Activated CD4-positive, alpha-beta memory T cell treated with anti-CD3 and anti-CD28 coated beads for 36 hours (primary cell): ENCODE results near the gene FARP1. TPM values are rescaled to one million over a fixed set of nuclear protein-coding genes. Genes with fewer than 3 reads are reported as not detected.

Experiments
- CTCF ChIA-PET: fragments of 350-600 bp; sonication (Branson Sonifier 250); formaldehyde crosslinking; loops from one replicate; lab custom pipeline; 2021; ENCODE audit warnings: antibody characterized with exemption, inconsistent platforms; lab: Charles Lee
- POLR2A ChIA-PET: fragments of 350-600 bp; sonication (Branson Sonifier 250); formaldehyde crosslinking; loops from one replicate; lab custom pipeline; 2021; ENCODE audit warnings: antibody characterized with exemption; lab: Charles Lee
- DNase-seq: peaks from one replicate; pipeline ENCODE4 v3.0.0-alpha.2; 2020
- H3K27ac Mint-ChIP-seq: one replicate; pipeline ENCODE4 v1.8.0; 2021; ENCODE audit warnings: mixed read lengths
- H3K27me3 Mint-ChIP-seq: one replicate; pipeline ENCODE4 v1.8.0; 2021; ENCODE audit warnings: mixed read lengths
- H3K36me3 Mint-ChIP-seq: one replicate; pipeline ENCODE4 v1.8.0; 2021; ENCODE audit warnings: mixed read lengths
- H3K4me1 Mint-ChIP-seq: one replicate; pipeline ENCODE4 v1.8.0; 2021; ENCODE audit warnings: low read depth, mixed read lengths
- H3K4me3 Mint-ChIP-seq: one replicate; pipeline ENCODE4 v1.8.0; 2021; ENCODE audit warnings: mild to moderate bottlenecking, mixed read lengths
- H3K9me3 Mint-ChIP-seq: one replicate; pipeline ENCODE4 v1.8.0; 2021; ENCODE audit warnings: mixed read lengths
- intact Hi-C: fragments of 100-400 bp; cut with micrococcal nuclease; formaldehyde crosslinking; loops from one replicate; pipeline ENCODE4 v1.15.1; 2023
- total RNA-seq, 2 experiments: library from RNA; stranded (reverse); gene quantifications; one replicate each; pipeline ENCODE4 v1.2.3, GENCODE V29; 2021

FARP1 gene
- total RNA-seq, 2 experiments from 2014 or later: 0.56 to 0.64 TPM

- Mint-ChIP-seq H3K27ac (no peak overlapping the region), H3K4me3 (no peak overlapping the region), H3K27me3 (peaks cover 18% of the 10 kb centered on the region), H3K4me1 (no peaks in the 10 kb centered on the region), H3K36me3 (no peaks in the 10 kb centered on the region), H3K9me3 (no peaks in the 10 kb centered on the region)
- DNase-seq: no peak
- intact Hi-C loops: no loop called here
- CTCF ChIA-PET: no interaction called here
- POLR2A ChIA-PET: no interaction called here
These were observed 29.2 kb downstream of the FARP1 start for GRCh38 chr13:98171900-98172589.

DNA sequence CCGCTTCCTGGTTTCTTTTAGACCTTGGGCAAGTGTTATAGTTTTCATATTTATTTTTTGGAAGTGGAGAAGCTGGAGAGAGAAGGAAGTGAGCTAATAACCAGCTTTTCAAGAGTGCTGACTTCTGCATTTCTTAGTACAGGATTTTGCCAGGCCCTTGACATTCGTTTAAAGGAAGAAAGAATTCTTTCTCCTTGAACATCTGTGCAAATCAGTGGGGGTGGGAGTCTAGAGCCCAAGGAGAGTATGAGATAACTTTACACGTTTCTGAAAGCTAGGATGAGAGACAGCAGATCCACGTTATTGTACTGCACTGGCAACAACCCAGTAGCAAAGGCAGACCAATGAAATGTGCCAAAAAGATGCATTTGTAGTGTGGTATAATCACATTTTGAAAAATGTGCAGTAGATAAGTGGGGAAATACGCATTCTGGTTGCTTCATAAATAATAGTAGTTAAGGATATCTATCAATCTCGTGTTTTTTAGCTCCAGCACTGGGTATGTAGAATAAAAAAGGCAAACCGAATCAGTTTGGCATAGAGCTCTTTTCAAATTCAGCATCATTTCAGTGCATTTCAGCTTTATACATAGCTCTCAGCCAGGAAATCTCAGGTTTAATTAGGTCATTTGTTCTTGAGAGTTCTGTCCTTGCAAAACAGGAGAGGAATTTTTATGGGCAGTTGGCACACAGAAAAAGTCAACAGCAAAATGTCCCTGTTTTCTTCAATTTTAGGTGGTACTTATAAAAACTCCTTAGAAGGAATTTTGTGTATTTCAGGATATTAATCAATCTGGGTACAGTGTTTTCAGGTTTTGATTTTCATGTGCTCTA lies 29.9 kb downstream of the FARP1 start:
- Mint-ChIP-seq H3K9me3 (no peaks in the 10 kb centered on the region), H3K4me1 (no peaks in the 10 kb centered on the region), H3K27me3 (peaks cover 18% of the 10 kb centered on the region), H3K36me3 (no peaks in the 10 kb centered on the region), H3K4me3 (no peak overlapping the region), H3K27ac (no peak overlapping the region)
- DNase-seq: no peak
- intact Hi-C loops: no loop called here
- POLR2A ChIA-PET: no interaction called here
- CTCF ChIA-PET: no interaction called here

DNA sequence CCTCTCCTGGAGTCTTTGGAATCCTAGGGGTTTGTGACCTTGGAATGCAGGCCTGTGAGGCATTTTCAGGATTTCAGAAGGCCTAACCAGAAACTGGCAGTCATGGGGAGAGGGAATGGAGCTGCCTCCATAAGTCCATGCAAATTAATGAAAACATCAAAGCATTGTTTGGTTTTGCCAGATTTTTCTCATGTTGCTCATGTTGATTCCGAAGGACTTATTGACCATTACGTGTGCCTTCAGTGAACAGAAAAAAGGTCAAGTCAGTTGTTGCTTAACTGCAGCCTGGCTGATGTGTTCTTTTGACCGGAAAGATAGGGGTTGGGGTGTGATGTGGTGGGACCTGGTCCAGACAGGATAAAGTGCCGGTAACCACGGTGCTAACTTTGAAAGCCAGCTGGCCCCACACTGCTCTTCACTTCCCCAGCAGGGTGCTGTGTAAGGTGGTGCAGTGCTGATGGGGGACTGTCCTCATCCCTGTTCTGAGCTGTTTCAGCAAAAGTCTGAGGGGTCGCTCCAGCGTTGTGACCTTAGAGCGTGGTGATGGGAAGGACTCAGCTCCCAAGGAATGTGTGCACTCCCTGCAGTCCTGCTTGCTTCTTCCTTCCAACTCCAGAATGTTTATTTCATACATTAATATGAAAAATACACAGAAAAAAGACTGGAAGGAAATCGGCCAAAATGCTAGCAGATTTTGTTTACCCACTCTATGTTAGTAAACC lies 30.7 kb downstream of the FARP1 start:
- no peak for DNase-seq
- POLR2A ChIA-PET: no interaction called here
- H3K9me3 Mint-ChIP-seq: no peaks in the 10 kb centered on the region
- H3K27ac Mint-ChIP-seq: no peak overlapping the region
- H3K4me3 Mint-ChIP-seq: no peak overlapping the region
- H3K4me1 Mint-ChIP-seq: no peaks in the 10 kb centered on the region
- H3K27me3 Mint-ChIP-seq: peaks cover 18% of the 10 kb centered on the region
- CTCF ChIA-PET: no interaction called here
- H3K36me3 Mint-ChIP-seq: no peaks in the 10 kb centered on the region
- intact Hi-C loops: no loop called here

- intact Hi-C loops: no loop called here
- Mint-ChIP-seq H3K36me3 (no peaks in the 10 kb centered on the region), H3K4me3 (no peak overlapping the region), H3K27ac (no peak overlapping the region), H3K9me3 (no peaks in the 10 kb centered on the region), H3K27me3 (peaks cover 18% of the 10 kb centered on the region), H3K4me1 (no peaks in the 10 kb centered on the region)
- DNase-seq: no peak
- ChIA-PET POLR2A (no interaction called here), CTCF (no interaction called here)
These were observed 31.4 kb downstream of the FARP1 start for GRCh38 chr13:98174307-98174706.

DNA sequence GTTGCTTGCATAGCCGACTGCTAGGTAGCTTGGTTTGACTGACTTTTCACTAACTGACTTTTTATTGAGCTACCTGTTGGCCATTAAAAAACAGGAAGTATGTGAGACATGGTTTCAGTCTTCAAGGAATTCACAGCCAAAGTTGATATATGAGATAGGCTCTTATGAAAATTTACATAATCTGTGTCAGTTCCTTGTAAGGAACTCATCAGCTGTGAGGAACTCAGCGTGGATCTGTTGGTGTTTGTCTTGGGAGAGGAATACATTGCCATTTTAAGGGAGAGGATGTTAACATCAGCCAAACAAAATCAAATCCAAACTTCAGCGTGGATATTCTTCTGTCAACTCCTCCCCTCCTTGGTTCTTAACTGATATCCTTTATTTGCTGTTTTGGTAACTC lies 32.1 kb downstream of the FARP1 start:
- H3K27ac Mint-ChIP-seq: no peak overlapping the region
- no peaks in the 10 kb centered on the region for H3K36me3 Mint-ChIP-seq
- ChIA-PET POLR2A (no interaction called here), CTCF (interaction anchor here (1.2 kb wide), 1 partner anchor 478 kb away, joined by 4 read pairs; no protein-coding TSS in a partner anchor)
- H3K4me1 Mint-ChIP-seq: no peaks in the 10 kb centered on the region
- H3K27me3 Mint-ChIP-seq: peaks cover 18% of the 10 kb centered on the region
- no peaks in the 10 kb centered on the region for H3K9me3 Mint-ChIP-seq
- H3K4me3 Mint-ChIP-seq: no peak overlapping the region
- intact Hi-C loops: no loop called here
- DNase-seq: no peak

- H3K4me1 Mint-ChIP-seq: no peaks in the 10 kb centered on the region
- CTCF ChIA-PET: interaction anchor here (1.2 kb wide), 1 partner anchor 477 kb away, joined by 4 read pairs; no protein-coding TSS in a partner anchor
- no peaks in the 10 kb centered on the region for H3K36me3 Mint-ChIP-seq
- peaks cover 15% of the 10 kb centered on the region for H3K27me3 Mint-ChIP-seq
- no peak overlapping the region for H3K27ac Mint-ChIP-seq
- H3K4me3 Mint-ChIP-seq: no peak overlapping the region
- no peak for DNase-seq
- no peaks in the 10 kb centered on the region for H3K9me3 Mint-ChIP-seq
- POLR2A ChIA-PET: no interaction called here
- intact Hi-C loops: no loop called here
These were observed 32.9 kb downstream of the FARP1 start for GRCh38 chr13:98175823-98176222.

DNA sequence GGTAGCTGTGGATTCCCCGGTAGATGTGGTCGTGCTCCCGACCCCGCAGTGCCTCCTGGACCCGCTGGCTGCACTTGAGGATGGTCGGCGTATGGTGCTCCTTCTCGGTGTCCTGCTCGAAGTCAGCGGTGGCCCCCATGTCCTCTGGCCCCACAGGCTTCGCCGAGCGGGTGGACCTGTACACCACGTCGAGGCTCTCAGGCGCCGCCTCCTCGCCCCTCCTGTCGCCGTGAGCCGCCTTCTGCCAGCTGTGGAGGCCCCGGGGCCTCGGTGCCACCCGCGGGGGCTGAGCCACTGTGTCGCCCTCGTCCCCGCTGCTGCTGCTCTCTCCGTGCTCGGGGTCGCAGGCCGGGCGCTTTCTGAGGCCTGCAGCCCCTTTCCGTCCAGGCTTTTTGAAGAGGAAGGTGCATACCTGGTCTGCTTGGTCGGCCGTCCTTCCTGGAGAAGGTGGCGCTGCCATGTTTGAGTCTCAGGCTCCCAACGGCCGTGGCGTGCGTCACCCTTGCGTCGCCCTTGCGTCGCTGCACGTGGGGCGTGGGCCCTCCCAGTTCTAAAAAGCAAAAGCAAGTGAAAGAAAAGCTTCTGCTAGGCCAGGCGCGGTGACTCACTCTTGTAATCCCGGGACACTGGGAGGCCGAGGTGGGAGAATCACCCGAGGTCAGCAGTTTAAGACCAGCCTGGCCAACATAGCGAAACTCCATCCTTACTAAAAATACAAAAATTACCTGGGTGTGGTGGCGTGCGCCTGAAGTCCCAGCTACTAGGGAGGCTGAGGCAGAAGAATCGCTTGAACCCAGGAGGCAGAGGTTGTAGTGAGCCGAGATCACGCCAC lies 34.1 kb downstream of the FARP1 start, which contains the start of gene RNF113B:
TSS of gene RNF113B (minus strand) at position 493 of the 832 bp plus-strand sequence. CDS start at position 460, 33 bp downstream.
- no peak within 1 kb of the TSS for H3K4me3 Mint-ChIP-seq
- CTCF ChIA-PET: no interaction called here

GRCh38 chr13:98180092-98180491 lies 37.2 kb downstream of the FARP1 start:
- Mint-ChIP-seq H3K9me3 (no peaks in the 10 kb centered on the region), H3K27ac (no peak overlapping the region), H3K27me3 (no peaks in the 10 kb centered on the region), H3K4me3 (no peak overlapping the region), H3K36me3 (no peaks in the 10 kb centered on the region), H3K4me1 (no peaks in the 10 kb centered on the region)
- ChIA-PET POLR2A (no interaction called here), CTCF (no interaction called here)
- DNase-seq: no peak
- intact Hi-C loops: no loop called here

More for the DNA sequence above, 34.1 kb downstream of the FARP1 start, which contains the start of gene RNF113B:
- Mint-ChIP-seq H3K4me1 (no peaks in the 10 kb centered on the region), H3K27me3 (peaks cover 10% of the 10 kb centered on the region), H3K27ac (no peak within 1 kb of the TSS), H3K9me3 (no peaks in the 10 kb centered on the region), H3K36me3 (no peaks in the 10 kb centered on the region)
- intact Hi-C loops: no loop called here
- POLR2A ChIA-PET: no interaction called here
- no peak for DNase-seq

GRCh38 chr13:98181111-98181815 lies 38.4 kb downstream of the FARP1 start:
- POLR2A ChIA-PET: no interaction called here
- Mint-ChIP-seq H3K4me1 (no peaks in the 10 kb centered on the region), H3K36me3 (no peaks in the 10 kb centered on the region), H3K9me3 (no peaks in the 10 kb centered on the region), H3K4me3 (no peak overlapping the region), H3K27ac (no peak overlapping the region), H3K27me3 (peaks cover under 1% of the 10 kb centered on the region)
- CTCF ChIA-PET: no interaction called here
- intact Hi-C loops: no loop called here
- DNase-seq: no peak

DNA sequence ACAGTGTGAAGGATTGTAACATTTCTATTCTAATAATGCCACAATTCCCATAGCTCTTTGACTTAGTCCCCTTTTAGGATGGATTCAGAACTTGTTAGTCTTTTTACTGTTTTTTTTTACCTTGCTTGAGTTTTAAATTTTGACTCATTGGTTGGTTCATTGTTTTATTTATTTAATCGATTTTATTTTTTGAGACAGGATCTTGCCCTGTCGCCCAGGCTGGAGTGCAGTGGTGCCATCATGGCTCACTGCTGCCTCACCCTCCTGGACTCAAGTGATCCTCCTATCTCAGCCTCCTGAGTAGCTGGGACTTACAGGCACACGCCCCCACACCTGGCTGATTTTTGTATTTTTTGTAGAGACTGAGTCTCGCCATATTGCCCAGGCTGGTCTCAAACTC lies 39.3 kb downstream of the FARP1 start:
- Mint-ChIP-seq H3K4me1 (no peaks in the 10 kb centered on the region), H3K27ac (no peak overlapping the region), H3K27me3 (peaks cover 4% of the 10 kb centered on the region), H3K36me3 (no peaks in the 10 kb centered on the region), H3K9me3 (no peaks in the 10 kb centered on the region), H3K4me3 (no peak overlapping the region)
- CTCF ChIA-PET: no interaction called here
- no peak for DNase-seq
- POLR2A ChIA-PET: no interaction called here
- intact Hi-C loops: no loop called here

DNA sequence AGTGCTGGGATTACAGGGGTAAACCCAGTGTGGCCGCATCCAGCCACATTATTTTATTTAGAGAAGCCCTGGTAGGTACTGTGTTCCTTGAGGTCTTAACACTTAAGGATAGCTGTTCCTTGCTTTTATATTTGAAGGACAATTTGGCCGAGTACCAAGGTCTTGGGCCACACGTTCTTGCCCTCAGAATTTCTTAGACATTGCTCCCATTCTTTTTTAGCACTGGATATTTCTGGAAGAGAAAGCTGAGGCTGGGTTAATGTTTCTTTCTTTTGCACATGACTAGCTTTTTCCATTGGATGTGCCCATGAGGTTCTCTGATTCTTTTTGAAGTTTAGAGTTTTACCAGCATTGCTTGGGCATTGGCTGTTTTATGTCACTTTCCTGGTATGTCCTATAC lies 39.7 kb downstream of the FARP1 start:
- no peak for DNase-seq
- no peaks in the 10 kb centered on the region for H3K9me3 Mint-ChIP-seq
- ChIA-PET POLR2A (no interaction called here), CTCF (no interaction called here)
- H3K36me3 Mint-ChIP-seq: no peaks in the 10 kb centered on the region
- H3K27ac Mint-ChIP-seq: no peak overlapping the region
- peaks cover 7% of the 10 kb centered on the region for H3K27me3 Mint-ChIP-seq
- intact Hi-C loops: no loop called here
- no peaks in the 10 kb centered on the region for H3K4me1 Mint-ChIP-seq
- no peak overlapping the region for H3K4me3 Mint-ChIP-seq
